DMS53 treated with DMSO at 0.1 percent for 48 hours (cell line): ENCODE data around the gene MLYCD.

Experiments
- DNase-seq: peaks from one replicate; lab custom pipeline; 2025; ENCODE audit not compliant: unreplicated experiment; lab: John Stamatoyannopoulos, UW

The MLYCD gene

GRCh38 chr16:83968306-83968851, 69.5 kb downstream of the MLYCD start:
- DNase-seq, result no peak

GRCh38 chr16:83968891-83969649, 70.2 kb downstream of the MLYCD start:
- no peak for DNase-seq

- no peak for DNase-seq
Observed at GRCh38 chr16:83969771-83970429, 71.0 kb downstream of the MLYCD start.

GRCh38 chr16:83970430-83970815, 71.5 kb downstream of the MLYCD start:
- no peak for DNase-seq

GRCh38 chr16:83971165-83972130, 72.5 kb downstream of the MLYCD start:
- no peak for DNase-seq

- no peak for DNase-seq
Observed at GRCh38 chr16:83972256-83973008, 73.5 kb downstream of the MLYCD start.

- DNase-seq, result no peak
Observed at GRCh38 chr16:83973077-83973476, 74.2 kb downstream of the MLYCD start.

- DNase-seq, result no peak
Observed at GRCh38 chr16:83973581-83974385, 74.9 kb downstream of the MLYCD start.

GRCh38 chr16:83974475-83974874, 75.6 kb downstream of the MLYCD start:
- DNase-seq, result no peak

- DNase-seq, result no peak
Observed at GRCh38 chr16:83975590-83976260, 76.8 kb downstream of the MLYCD start.
